SJSA1 (cell line): ENCODE measurements around the gene CHD3. TPM values are rescaled to one million over a fixed set of nuclear protein-coding genes. Genes with fewer than 3 reads are reported as not detected.
A peak's percentile ranks its signal among the peaks of the same experiment; 100 is the strongest.

ENCODE experiments used
- DNase-seq, 2 experiments: peaks; one replicate each; pipeline ENCODE4 v3.0.0-alpha.2; 2015 to 2020; ENCODE audit warnings: low spot score in 2 of 2, low read depth in 1 of 2
- H3K27ac ChIP-seq: fragments of 250-450 bp; sonication (Bioruptor Pico); 2 replicates; pipeline ENCODE4 v1.5.1; 2020; ENCODE audit warnings: mild to moderate bottlenecking, moderate library complexity
- H3K27me3 ChIP-seq: fragments of 250-450 bp; sonication (Bioruptor Pico); replicated peaks from 2 replicates; pipeline ENCODE4 v1.5.1; 2020; ENCODE audit warnings: mild to moderate bottlenecking, moderate library complexity
- H3K36me3 ChIP-seq: fragments of 250-450 bp; sonication (Bioruptor Pico); 2 replicates; pipeline ENCODE4 v1.5.1; 2020; ENCODE audit warnings: mild to moderate bottlenecking
- H3K4me1 ChIP-seq: fragments of 250-450 bp; sonication (Bioruptor Pico); replicated peaks from 2 replicates; pipeline ENCODE4 v1.6.1; 2021; ENCODE audit warnings: mild to moderate bottlenecking
- H3K4me3 ChIP-seq: fragments of 250-450 bp; sonication (Bioruptor Pico); 2 replicates; pipeline ENCODE4 v1.5.1; 2020; ENCODE audit warnings: mild to moderate bottlenecking
- H3K9me3 ChIP-seq: fragments of 250-450 bp; sonication (Bioruptor Pico); replicated peaks from 2 replicates; pipeline ENCODE4 v1.5.1; 2020; ENCODE audit warnings: mild to moderate bottlenecking
- total RNA-seq: library from RNA; depleted of rRNA; stranded (reverse); fragments of >200 nt; shearing (Covaris generic); gene quantifications from 2 replicates; pipeline ENCODE4 v1.2.3, GENCODE V29; 2014

CHD3 gene
- total RNA-seq, 1 experiment from 2014 or later: 101 TPM

DNA sequence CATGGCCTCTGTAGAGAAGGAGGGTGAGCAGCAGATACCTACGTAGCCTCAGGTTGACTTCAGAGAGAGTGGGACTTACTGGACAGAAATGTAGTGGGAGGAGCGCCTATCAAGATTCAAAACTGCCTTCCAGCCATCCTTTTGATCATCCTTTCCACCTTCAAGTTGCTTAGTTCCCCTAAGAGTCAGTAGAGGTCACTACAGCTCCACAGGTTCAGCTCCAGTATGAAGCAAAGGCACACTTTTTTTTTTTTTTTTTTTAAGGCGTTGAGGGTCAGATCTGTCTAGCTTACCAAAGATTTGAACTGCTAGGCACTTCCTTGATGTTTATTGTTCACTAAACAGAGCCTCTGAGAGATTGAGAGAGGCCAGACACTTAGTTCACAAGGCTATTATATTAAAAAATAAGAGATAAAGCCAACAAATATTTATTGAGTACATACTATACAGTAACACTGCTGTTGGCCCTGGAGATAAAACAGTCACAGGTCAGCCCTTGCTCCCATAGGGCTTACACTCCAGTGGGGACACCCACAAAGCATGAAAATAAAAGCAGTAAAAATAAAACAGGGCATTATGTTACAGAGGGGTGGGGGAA lies 24.4 kb downstream of the CHD3 start:
- Histone ChIP-seq H3K4me3 (no peak overlapping the region), H3K4me1 (peaks cover 16% of the 10 kb centered on the region), H3K27ac (no peak overlapping the region), H3K36me3 (peaks cover 49% of the 10 kb centered on the region), H3K9me3 (peaks cover 4% of the 10 kb centered on the region), H3K27me3 (no peaks in the 10 kb centered on the region)
- peak in 1 of 2 experiments; percentile 37 for DNase-seq

DNA sequence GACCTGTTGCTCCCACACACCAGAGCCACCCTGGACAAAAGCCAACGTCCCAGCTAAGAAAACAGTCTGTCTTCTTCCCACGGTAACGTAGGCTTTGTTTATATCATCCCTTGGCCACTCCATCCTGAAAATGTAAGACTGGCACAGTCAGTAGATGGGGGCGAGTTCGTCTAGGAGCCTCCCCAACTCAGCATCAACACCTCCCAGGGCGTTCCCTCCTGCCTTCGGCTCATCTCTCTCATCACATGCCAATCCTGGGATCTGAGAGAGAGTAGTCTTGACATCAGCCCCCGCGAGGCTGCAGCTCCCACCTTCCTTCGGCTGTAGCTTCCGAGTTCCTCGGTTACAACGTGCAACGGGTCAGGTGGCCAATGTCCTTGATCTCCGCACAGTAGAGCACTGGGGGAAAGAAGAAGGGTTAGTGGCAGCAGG lies 26.6 kb downstream of the CHD3 start:
- DNase-seq: no peak
- Histone ChIP-seq H3K36me3 (peaks cover 28% of the 10 kb centered on the region), H3K27me3 (no peaks in the 10 kb centered on the region), H3K9me3 (peaks cover 4% of the 10 kb centered on the region), H3K27ac (no peak overlapping the region), H3K4me3 (peak overlapping the region; percentile 42), H3K4me1 (peaks cover 16% of the 10 kb centered on the region)

DNA sequence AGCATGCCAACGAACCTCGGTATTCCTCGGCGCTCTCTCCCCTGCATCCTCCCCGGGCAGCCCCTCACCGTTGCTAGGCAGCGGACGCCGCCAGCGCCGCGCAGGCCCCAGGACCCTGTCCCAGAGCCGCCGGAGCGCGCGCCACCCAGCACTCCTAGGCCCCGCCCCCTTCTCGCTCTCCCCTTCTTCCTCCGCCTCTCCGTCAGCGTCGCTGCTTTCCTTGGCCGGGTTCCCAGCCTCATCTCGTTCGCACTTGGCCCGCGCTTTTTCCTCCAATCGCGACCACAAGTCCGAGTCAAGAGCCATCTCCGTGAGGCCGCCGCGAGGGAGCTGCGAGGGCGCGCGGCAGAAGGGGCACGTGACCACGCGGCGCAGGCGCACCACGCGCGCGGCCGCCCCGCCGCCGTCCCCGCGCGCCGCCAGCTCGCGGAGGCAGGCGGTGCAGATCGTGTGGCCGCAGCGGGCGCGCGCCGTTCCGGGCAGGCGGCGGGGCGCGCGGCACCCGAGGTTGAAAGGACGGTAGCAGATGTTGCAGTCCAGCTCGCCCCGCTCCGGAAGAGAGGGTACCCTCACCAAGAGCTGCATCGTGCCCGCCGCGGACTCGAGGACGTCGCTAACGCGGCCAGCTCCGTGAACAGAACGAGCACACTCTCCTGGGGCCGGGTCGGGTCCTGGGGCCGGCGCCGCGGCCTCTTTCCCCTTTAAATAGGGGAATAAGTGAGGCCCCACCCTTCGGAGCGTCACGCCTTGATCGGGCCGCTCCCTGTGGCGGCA lies 27.2 kb downstream of the CHD3 start, which contains the start of gene RNF227:
Gene RNF227, minus strand, starts transcription at position 679 of the 774 bp plus-strand sequence. Its CDS starts 94 bp downstream, at position 585.
- Histone ChIP-seq H3K4me3 (peak within 1 kb of the TSS; percentile 42), H3K36me3 (peaks cover 21% of the 10 kb centered on the region), H3K27me3 (no peaks in the 10 kb centered on the region), H3K27ac (peak within 1 kb of the TSS; percentile 45; the same call in 1 of the 2 replicates), H3K4me1 (peaks cover 16% of the 10 kb centered on the region), H3K9me3 (peaks cover 4% of the 10 kb centered on the region)
- DNase-seq: peak; percentile 91 to 94

DNA sequence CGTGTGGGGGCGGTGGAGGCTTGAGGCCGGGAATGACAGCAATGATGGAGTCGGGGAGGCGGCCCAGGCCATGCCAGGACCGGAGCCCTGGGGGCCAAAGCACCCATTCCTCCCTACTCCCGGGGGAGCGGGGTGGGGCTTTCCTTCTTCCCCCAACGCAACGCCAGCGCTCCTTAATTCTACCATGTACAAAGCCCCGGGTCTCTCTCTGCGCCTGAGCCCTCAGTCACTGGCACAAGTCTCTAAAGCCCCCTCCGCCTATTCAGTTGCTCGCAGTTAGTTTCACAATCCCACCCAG lies 27.7 kb downstream of the CHD3 start:
- peak overlapping the region; percentile 45; the same call in 1 of the 2 replicates for H3K27ac ChIP-seq
- no peak for DNase-seq
- peaks cover 16% of the 10 kb centered on the region for H3K36me3 ChIP-seq
- peaks cover 16% of the 10 kb centered on the region for H3K4me1 ChIP-seq
- no peaks in the 10 kb centered on the region for H3K27me3 ChIP-seq
- H3K4me3 ChIP-seq: peak overlapping the region; percentile 42
- H3K9me3 ChIP-seq: peaks cover 4% of the 10 kb centered on the region

DNA sequence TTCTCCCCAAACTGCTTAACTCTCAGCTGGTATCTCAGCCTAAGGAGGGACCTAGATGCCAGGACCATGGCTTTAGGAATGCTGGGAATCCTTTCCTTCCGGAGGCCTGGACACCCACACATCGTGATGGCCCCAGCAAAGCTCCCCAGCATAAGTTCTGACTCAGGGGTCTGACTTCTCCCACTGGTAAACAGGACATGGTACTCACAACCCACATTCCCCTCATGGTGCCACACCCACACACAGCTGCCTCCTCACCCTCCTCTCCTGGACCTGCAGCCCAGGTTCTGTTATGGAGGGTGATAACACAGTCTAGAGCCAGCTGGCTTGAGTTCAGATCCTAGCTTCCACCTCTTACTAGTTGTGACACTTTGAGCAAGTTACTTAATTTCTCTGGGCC lies 28.2 kb downstream of the CHD3 start:
- H3K4me3 ChIP-seq: no peak overlapping the region
- H3K27me3 ChIP-seq: no peaks in the 10 kb centered on the region
- H3K36me3 ChIP-seq: peaks cover 11% of the 10 kb centered on the region
- peaks cover 16% of the 10 kb centered on the region for H3K4me1 ChIP-seq
- peaks cover 4% of the 10 kb centered on the region for H3K9me3 ChIP-seq
- no peak for DNase-seq
- no peak overlapping the region for H3K27ac ChIP-seq

DNA sequence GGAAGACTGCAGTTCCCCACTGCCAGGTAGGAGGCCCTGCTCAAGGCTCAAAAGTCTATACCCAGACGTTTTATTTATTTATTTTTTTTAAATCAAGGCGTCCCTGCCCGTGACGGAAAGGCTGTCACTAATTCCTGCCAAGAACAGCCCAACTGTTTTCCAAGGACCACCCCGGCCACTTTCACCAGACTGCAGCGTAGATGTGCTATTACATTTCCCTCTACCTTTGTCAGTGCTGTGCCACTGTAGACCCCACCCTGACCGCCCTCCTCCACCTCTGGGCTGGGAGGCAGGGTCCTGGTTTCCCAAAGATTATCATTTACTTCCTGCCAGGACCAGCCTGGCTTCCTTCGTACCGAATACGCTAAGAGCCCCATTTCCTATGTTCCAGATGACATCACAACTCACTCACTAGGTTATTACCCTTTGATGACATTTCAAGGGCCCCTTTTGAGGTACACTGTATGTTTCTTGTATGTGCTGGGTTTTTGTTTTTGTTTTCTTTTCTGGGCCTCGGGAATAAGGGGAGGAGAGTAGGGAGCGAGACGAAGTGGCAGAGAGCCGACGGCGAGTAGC lies 33.8 kb downstream of the CHD3 start:
- DNase-seq: no peak

DNA sequence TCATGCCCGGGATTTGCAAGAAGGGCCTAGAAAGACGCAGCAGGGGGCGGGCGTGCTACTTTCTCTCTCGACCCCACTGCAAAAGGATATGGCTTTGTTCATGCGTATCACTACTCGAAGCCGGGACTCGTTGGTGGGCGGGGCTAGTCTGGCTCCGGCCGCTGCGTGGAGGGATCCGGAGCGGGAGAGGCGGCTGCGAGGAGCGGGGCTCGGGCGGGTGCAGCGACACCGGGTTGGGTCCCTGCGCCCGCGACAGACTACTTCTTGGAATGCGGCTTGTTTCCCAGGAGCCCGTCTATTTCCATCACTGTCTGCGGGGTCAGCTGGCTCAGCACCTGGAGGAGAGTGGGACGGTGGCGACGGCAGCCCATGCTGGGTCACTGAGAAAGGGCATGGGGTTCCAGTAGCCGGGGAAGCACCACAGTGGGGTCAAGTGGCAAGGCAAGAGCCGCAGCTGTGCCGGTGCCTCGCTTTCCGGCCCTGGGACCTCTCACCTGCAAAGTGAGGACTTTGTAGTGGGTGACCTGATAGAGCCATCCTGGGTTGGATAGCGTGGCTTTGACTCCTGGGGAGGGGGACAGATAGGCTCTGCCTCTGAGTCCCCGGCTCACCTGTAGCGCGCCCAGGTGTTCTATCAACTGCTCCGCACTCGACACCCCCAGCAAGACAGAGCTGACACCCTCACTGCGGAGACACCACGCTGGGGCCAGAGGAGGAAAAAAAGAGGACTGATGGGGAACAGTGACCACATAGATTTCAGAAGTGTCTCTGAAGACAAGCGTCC lies 34.4 kb downstream of the CHD3 start:
- Histone ChIP-seq H3K4me3 (peak overlapping the region; percentile 20), H3K36me3 (no peaks in the 10 kb centered on the region), H3K27me3 (no peaks in the 10 kb centered on the region), H3K27ac (no peak overlapping the region), H3K4me1 (peaks cover 10% of the 10 kb centered on the region), H3K9me3 (no peaks in the 10 kb centered on the region)
- peak; percentile 25 to 62 for DNase-seq

More for the DNA sequence above, 33.8 kb downstream of the CHD3 start:
- Histone ChIP-seq H3K4me3 (peak overlapping the region; percentile 20; the same call in 1 of the 2 replicates), H3K27ac (no peak overlapping the region), H3K4me1 (peaks cover 10% of the 10 kb centered on the region), H3K9me3 (no peaks in the 10 kb centered on the region), H3K36me3 (no peaks in the 10 kb centered on the region), H3K27me3 (no peaks in the 10 kb centered on the region)

DNA sequence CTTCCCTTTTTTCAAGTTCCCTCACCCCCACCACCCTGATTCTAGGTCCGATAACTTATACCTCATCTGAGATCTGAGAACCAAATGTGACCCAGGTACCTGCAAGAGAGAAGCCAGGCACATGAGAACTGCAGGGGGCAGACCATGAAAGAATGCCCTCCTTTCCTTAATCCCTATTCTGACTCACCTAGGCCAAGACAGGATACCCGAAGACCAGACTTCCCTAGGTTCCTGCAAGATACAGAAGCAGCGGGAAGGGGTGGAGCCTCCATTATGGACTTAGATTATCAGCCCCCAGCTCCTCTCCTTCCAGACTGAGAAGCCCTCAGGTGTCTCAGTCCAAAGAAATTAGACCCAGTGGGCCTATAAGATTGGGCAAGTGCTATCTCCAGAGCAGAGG lies 39.0 kb downstream of the CHD3 start:
- Histone ChIP-seq H3K27me3 (no peaks in the 10 kb centered on the region), H3K36me3 (peaks cover 15% of the 10 kb centered on the region), H3K27ac (no peak overlapping the region), H3K4me3 (no peak overlapping the region), H3K9me3 (no peaks in the 10 kb centered on the region), H3K4me1 (peaks cover 10% of the 10 kb centered on the region)
- no peak for DNase-seq

DNA sequence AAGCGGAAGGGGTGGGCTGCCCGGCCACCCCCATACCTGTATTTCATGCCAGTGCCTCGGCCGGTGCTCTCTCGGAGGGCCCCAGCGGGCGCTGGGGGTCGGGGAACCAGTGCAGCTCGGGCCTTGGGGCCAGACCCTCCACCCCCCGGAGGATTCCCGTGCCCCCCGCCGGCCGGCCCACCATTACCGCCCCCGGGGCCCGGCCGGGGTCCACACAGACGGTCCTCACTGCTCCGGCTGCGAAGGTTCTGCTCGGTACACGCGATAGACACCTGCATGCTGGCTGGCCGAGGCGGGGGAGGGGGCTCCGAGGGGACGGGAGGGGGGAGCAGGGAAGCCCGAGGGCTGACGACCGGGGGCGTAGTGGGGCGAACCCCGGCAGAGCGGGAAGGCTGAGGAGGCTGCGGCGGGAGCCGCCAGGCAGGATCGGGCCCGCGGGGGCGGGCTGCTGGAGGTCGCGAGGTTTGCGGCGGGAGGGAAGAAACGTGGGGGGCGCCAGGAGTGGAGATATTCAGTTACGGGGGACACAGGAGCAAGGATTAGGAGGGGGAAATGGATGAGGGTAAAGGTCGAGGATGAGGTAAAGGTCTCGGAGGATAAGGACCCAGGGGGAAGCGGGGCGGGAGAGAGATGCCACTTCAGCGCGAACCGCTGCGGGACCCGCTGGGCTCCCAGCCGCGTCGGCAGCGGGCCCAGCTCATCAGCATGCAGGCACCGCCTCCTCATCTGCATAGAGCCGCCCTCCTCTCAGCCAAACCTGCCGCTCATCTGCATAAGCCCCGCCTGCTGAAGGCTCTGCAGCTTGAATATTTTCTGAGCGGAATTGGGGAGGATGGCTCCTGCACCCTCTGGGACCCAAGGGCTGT lies 40.8 kb downstream of the CHD3 start, which contains the start of gene KCNAB3:
Gene KCNAB3, minus strand, starts transcription at position 699 of the 866 bp plus-strand sequence. Its CDS starts 421 bp downstream, at position 278.
- H3K27ac ChIP-seq: no peak within 1 kb of the TSS
- no peak for DNase-seq

DNA sequence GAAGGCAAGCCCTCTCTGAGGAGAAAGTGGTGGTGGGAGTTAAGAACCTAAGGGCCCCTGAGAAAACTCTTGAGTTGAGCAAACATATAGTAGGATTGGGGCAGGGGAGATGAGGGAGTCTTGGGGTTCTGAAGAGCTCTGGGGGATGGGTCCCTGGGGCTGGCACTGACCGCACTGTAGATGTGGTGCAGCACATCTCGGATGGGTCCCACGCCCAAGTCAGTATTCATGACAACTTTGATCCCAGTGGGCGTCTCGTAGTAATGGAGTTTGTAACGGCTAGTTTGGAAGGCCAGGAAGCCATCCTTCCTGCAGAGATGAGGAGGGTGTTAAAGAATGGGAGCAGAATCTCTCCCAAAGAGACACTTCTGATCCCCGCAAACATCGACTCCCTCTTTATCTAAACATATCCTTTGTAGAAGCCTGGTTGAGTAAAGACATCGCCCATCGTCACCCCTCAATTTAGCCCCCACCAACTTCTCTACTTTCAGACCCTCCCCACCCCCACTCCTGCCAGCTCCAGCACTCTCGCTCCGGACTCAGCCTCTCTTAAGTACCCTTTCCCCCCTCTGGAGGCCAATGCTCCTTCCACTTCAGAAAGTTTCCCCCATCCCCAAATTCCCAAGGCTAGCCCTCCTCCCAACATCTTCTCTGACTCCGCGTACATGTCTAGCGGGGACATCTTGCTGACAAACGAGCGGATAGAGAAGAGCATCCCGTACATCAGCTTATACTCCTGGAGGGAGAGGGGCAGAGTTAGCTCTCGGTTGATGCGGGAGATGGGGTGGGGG lies 42.4 kb downstream of the CHD3 start:
- DNase-seq: no peak
- Histone ChIP-seq H3K27ac (no peak overlapping the region), H3K9me3 (no peaks in the 10 kb centered on the region), H3K4me3 (peak overlapping the region; percentile 84), H3K27me3 (no peaks in the 10 kb centered on the region), H3K4me1 (peaks cover 13% of the 10 kb centered on the region), H3K36me3 (peaks cover 39% of the 10 kb centered on the region)

More for the DNA sequence above, 40.8 kb downstream of the CHD3 start, which contains the start of gene KCNAB3:
- no peaks in the 10 kb centered on the region for H3K9me3 ChIP-seq
- peaks cover 13% of the 10 kb centered on the region for H3K4me1 ChIP-seq
- H3K4me3 ChIP-seq: no peak within 1 kb of the TSS; the same call in 1 of the 2 replicates
- no peaks in the 10 kb centered on the region for H3K27me3 ChIP-seq
- H3K36me3 ChIP-seq: peaks cover 24% of the 10 kb centered on the region

DNA sequence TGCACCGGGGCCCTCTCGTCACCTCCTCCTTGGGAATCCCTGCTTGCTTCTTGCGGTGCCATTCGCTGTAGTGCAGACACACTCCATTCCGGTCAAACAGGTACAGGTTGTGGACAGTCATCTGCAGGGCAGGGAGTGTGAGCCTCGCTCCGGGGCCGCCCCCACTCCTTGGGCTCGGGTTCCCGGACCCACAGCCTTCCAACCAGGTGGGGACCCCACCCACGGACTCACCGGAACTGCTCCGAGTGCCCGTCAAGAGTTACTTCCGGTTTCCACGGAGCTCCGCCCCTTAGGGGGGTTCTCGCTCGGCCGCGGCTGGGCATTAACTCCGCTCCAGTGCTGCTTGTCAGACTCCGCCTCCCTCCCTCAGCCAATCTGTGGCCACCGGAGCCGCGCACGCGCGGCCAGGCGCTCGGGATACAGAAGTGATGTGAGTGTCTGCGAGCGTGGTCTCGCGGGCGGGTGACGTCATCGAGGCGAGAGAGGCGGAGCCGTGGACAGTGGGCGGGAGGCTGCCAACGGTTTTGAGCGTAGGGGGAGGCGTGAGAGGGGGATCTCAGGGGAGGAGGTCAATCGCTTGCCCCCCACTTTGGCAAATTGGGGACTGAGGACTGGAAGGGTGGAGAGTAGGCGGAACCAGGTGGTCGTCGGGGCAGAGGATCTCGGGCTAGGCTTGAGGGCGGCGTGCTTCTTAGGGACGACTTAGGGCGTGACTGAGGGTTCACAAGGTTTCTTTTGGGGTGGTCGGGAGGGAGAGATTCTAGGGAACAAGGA lies 43.3 kb downstream of the CHD3 start, which contains the start of the genes CNTROB and TRAPPC1:
Gene CNTROB, plus strand, starts transcription at position 498 of the 774 bp plus-strand sequence. CDS start 874 bp downstream, outside the sequence.
Gene TRAPPC1, minus strand, starts transcription at position 238 of the 774 bp plus-strand sequence. Its CDS starts 117 bp downstream, at position 121.
- Histone ChIP-seq H3K4me3 (peak within 1 kb of the TSS; percentile 84), H3K27me3 (no peaks in the 10 kb centered on the region), H3K36me3 (peaks cover 48% of the 10 kb centered on the region), H3K9me3 (no peaks in the 10 kb centered on the region), H3K27ac (peak within 1 kb of the TSS; percentile 95), H3K4me1 (peaks cover 13% of the 10 kb centered on the region)
- peak; percentile 97 to 99 for DNase-seq
